Cortex of kidney (tissue), 1 donor: ENCODE results near the gene PIP5K1B.

Experiments
- DNase-seq: peaks from one replicate; lab custom pipeline; 2025; lab: John Stamatoyannopoulos, UW

The PIP5K1B gene

DNA sequence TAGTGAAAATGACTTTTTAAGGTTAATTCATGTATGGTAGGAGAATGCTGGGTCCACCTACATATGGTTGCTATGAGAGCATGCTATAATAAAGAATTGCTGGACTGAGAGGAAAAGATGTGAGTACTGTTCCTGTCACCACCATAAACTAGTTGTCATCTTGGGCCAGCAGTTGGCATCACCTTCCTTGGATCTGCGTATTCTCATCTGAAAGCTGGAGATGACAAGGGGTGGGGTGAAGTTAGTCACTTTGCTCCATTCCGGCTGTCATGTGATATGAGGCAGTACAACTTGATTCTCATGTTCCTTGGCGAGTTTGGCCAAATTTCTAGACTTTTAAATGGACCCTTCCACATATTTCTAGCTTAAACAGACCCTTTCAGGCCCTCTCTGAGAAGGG is 33.3 kb downstream of the PIP5K1B start:
- no peak for DNase-seq

GRCh38 chr9:68739621-68740174 is 34.7 kb downstream of the PIP5K1B start:
- no peak for DNase-seq

- DNase-seq: no peak
Measured at GRCh38 chr9:68740561-68740960, 35.5 kb downstream of the PIP5K1B start.

DNA sequence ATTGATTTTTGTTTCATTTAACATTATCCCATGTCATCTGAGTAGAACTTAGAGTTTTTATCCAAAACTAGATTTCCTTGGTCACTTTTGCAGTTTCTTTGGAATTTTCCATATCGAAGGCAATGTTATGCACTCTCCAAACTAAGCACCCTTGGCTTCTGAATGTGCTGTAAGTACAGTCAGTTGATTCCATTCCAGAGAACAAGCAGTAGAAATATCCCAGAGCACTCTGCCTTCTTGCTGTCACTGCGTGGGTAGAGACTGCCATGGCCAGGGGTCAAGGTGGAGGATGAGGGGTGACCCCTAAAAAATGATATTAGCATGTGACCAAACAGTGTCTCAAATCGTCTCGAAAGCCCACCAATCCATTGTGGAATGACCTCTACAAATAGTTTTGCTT is 36.2 kb downstream of the PIP5K1B start:
- no peak for DNase-seq

DNA sequence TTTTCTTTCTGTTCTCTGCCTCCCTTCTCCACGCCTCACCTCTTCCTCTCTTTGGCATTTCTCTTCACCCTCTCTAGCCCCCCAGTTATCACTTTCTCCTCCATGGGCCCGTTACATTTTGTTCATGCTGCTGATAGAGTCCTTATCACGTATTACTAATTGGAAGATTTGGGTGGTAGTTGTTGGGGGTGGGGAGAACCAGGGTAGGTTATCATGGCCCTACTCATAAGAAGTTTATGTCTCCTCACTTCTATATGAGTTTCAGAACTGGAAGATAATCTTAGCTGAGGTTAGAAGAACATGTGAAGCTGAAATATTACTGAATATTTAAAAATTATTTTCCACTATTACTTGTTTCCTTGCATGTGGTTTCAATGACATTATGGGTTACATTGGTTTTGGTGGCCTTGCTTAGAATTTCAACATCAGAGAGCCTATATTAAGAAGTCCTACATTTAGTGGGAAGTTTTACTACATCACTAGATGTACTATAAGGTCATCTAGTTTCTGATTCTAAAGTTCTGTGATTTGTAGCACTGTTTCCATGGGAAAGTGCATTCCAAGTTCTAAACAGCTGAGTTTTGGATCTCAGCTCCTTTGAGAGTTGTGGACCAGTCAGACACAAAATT is 36.8 kb downstream of the PIP5K1B start:
- no peak for DNase-seq

DNA sequence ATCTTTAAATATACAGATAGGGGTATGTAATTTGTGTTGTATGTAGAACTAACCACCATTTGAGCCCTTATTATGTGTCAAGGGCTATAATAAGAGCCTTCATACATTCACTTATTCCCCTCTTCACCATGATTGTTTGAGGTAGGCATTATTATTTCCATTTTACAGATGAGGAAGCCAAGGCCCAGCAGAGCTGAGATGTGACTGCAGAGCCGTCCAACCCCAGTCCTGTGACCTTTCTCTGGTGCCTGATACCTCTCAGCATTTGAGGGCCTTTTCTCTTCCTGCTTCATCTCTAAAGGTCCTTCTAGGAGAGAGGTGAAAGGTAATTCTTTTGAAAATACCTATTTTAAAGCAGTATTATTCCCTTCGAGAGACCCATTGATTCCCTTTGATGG is 37.3 kb downstream of the PIP5K1B start:
- DNase-seq: no peak

DNA sequence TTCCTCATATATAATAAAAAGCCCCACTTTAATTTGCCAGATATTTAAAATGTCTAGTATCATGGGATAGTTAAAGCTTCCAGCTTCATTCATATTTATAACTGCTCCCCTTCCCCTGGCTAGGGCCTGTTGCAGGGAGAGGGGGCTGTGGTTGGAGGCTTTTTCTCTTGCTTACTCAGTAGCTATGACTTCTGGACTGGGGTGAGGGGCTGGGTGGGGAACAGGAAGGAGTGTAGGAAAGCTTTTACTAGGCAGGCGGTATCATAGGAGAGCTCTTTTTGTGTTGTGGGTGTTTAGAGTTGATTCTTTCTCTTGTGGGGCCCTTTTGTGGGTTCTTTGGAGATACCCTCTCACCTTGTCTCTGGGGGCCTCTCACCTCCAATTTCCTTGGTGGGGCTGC is 39.4 kb downstream of the PIP5K1B start:
- DNase-seq: no peak

DNA sequence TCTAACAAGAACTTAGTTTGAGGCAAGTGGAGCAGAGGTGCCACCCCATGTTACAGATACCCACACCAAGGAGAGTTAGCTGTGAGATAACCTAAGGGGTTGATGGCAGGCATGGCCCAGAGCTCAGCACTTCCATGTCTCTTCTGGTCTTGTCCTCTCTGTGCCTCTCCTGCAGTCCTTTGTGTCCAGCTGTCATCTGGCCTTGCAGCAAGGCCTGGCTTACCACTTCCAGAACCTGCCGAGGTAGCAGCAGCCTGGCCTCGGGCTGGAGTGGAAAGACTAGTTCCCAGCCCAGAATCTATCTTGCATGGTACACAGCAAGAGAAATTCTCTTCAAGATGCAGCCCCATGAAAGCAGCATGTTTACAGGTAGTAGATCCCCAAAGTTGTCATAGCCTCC is 41.5 kb downstream of the PIP5K1B start:
- DNase-seq: no peak

GRCh38 chr9:68747043-68747533 is 42.0 kb downstream of the PIP5K1B start:
- no peak for DNase-seq

GRCh38 chr9:68749135-68749534 is 44.1 kb downstream of the PIP5K1B start:
- DNase-seq: no peak

- no peak for DNase-seq
Measured at GRCh38 chr9:68749579-68750159, 44.6 kb downstream of the PIP5K1B start.

GRCh38 chr9:68750255-68750654 is 45.2 kb downstream of the PIP5K1B start:
- no peak for DNase-seq

- no peak for DNase-seq
Measured at GRCh38 chr9:68750786-68751185, 45.7 kb downstream of the PIP5K1B start.

GRCh38 chr9:68751556-68751955 is 46.5 kb downstream of the PIP5K1B start:
- no peak for DNase-seq

DNA sequence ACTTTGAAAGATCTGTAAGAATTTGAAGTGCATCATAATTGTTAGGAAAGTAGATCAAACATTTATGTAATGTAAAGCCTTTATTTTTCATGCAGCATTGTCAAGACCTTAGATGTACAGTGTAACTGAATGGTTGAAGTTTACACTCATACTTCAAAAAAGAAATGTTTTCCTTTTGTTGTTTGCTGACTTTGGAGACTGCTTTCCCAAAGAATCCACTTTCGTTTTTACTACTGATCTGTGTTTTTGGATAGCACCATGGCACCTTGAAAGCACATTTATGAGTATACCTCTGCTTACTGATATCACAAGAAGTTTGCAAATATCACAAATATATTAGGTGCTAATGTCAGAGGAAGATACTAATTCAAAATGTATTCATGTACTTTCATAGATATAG is 50.0 kb downstream of the PIP5K1B start:
- no peak for DNase-seq

DNA sequence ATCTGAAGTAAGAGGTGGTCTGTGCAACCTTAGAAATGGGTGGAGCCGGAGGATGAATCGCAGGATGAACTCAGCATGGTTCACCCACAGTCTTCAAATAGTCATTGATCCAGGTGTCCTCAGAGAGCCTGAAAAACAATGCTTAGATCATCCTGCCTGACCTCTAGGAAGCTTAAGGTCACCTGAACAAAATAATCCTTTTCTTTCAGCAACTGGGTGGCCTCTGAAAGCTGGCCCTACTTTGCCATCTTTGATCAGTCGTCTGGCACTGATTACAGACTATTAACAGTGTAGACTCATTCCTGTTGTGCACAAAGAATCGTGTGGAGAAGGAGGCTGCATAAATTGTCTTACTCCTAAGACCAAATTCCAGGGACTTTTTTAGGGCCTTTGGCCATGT is 50.7 kb downstream of the PIP5K1B start:
- DNase-seq: no peak

DNA sequence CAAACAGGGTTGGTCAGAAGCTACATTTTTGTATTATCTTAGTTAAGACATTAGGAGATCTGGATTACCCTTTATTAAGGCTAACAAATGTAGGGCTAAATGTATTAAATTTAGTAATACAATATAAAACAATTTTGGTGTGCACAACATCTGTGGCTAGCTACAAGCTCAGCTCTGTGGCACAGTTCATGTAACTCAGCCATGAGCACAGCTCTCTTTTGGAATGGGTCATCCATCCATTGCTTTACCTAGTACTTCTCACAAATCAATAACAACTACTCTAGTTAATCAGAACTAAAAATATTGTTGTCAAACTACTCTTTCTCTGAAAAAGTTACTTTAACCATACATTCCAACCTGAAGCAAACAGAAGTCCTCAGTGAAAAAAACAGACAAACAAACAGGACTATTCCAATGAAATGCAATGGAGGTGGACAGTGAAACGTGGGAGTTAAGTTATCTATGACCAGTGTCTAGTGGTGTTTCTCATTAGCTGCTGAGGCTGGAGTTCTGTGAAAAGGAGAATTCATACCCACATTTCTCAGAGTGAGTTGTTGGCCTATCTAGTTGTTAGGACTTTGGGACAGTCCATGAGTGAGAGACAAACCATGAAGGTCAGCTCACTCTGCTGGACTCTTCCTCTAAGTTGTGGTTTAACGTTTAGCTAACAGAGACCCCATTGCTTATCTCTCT is 55.1 kb downstream of the PIP5K1B start:
- DNase-seq: no peak

GRCh38 chr9:68760674-68761333 is 55.8 kb downstream of the PIP5K1B start:
- no peak for DNase-seq

- no peak for DNase-seq
Measured at GRCh38 chr9:68762570-68762969, 57.5 kb downstream of the PIP5K1B start.

- DNase-seq: no peak
Measured at GRCh38 chr9:68763104-68763503, 58.1 kb downstream of the PIP5K1B start.

DNA sequence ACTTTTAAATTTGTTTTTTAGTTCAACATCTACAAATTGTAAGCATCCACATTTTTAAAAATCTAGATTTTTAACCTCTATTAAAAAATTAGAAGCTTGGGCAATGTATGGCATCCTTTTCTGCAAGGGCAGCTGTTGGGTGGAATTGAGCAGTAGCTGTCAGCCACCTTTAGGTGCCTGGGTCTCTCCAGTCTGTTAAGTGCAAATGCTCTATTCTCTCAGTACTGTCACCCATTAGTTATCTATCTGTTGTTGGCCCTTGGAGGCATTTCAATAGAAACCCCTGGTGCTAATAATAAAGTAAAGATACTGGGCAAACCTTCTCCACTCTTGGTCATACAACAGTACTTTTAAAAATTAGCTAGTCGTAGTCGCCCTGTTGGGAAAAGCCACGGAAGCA is 63.6 kb downstream of the PIP5K1B start:
- DNase-seq: no peak

- no peak for DNase-seq
Measured at GRCh38 chr9:68769852-68770251, 64.8 kb downstream of the PIP5K1B start.

DNA sequence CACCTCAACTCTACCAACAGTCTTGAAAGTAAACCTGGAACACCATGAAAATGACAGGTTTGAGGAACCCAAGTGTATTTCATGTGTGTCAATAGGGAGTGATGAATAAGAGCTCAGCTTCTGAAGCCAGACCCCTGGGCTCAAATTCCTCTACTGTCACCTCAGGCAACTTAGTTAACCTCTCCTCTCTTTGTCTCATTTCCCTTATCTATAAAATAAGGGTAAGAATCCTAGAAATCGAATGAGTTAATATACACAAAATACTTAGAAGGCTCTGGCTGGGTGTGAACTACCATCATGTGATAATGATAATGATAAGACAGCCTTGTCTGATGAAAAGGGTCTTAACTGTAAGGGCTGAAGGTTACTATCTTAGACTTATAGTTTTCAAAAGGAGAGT is 66.3 kb downstream of the PIP5K1B start:
- DNase-seq: no peak
